HepG2 (cell line): Measurements from ENCODE around the gene AFF1. TPM values are rescaled to one million over a fixed set of nuclear protein-coding genes. Genes with fewer than 3 reads are reported as not detected.

Experiments
- ARID4A ChIP-seq: sonication (generic); formaldehyde crosslinking; IDR thresholded peaks from 2 replicates; pipeline ENCODE4 v1.5.0; 2020; ENCODE audit warnings: mild to moderate bottlenecking, missing genetic modification reagents, borderline replicate concordance
- ESRRA ChIP-seq: sonication (generic); formaldehyde crosslinking; IDR thresholded peaks from 2 replicates; pipeline ENCODE4 v1.5.1; 2020; ENCODE audit warnings: mild to moderate bottlenecking, low read depth, missing genetic modification reagents
- GMEB2 ChIP-seq: IDR thresholded peaks from 2 replicates; pipeline ENCODE4 v1.6.1; 2016; ENCODE audit warnings: missing biosample characterization, missing genetic modification reagents, low read depth
- ISX ChIP-seq: sonication (generic); formaldehyde crosslinking; conservative IDR thresholded peaks from 2 replicates; pipeline ENCODE4 v1.5.0; 2020; ENCODE audit warnings: missing genetic modification reagents
- MZF1 ChIP-seq: sonication (generic); formaldehyde crosslinking; IDR thresholded peaks from 2 replicates; pipeline ENCODE4 v1.8.1; 2023; ENCODE audit warnings: mild to moderate bottlenecking, missing genetic modification reagents, borderline replicate concordance
- NAIF1 ChIP-seq: sonication (generic); formaldehyde crosslinking; IDR thresholded peaks from 2 replicates; pipeline ENCODE4 v1.5.0; 2020; ENCODE audit warnings: mild to moderate bottlenecking, missing genetic modification reagents, borderline replicate concordance
- NR2F2 ChIP-seq: IDR thresholded peaks from 2 replicates; pipeline ENCODE4 v1.6.1; 2012; ENCODE audit warnings: low read depth, inconsistent platforms, borderline replicate concordance
- RBM22 ChIP-seq: fragments of 200-400 bp; formaldehyde crosslinking; optimal IDR thresholded peaks from 2 replicates; pipeline ENCODE3; 2017; ENCODE audit warnings: mild to moderate bottlenecking, low read length, moderate library complexity
- STAG1 ChIP-seq: sonication (generic); formaldehyde crosslinking; IDR thresholded peaks from 2 replicates; pipeline ENCODE4 v1.4.0; 2020; ENCODE audit warnings: missing genetic modification reagents
- TBP ChIP-seq: sonication (generic); formaldehyde crosslinking; IDR thresholded peaks from 2 replicates; pipeline ENCODE4 v1.5.0; 2020; ENCODE audit warnings: missing genetic modification reagents
- ZIK1 ChIP-seq: sonication (generic); formaldehyde crosslinking; IDR thresholded peaks from 2 replicates; pipeline ENCODE4 v1.5.0; 2020; ENCODE audit warnings: mild to moderate bottlenecking, low read depth, missing genetic modification reagents, borderline replicate concordance
- ZNF143 ChIP-seq: sonication (generic); formaldehyde crosslinking; IDR thresholded peaks from 2 replicates; pipeline ENCODE4 v1.4.0; 2020; ENCODE audit warnings: missing genetic modification reagents
- ZNF296 ChIP-seq: sonication (generic); formaldehyde crosslinking; conservative IDR thresholded peaks from 2 replicates; pipeline ENCODE4 v1.5.0; 2020; ENCODE audit warnings: mild to moderate bottlenecking, missing genetic modification reagents
- ZNF350 ChIP-seq: sonication (generic); formaldehyde crosslinking; IDR thresholded peaks from 2 replicates; pipeline ENCODE4 v1.4.0; 2020; ENCODE audit warnings: mild to moderate bottlenecking, low read depth, missing genetic modification reagents, borderline replicate concordance
- ZNF44 ChIP-seq: sonication (generic); formaldehyde crosslinking; IDR thresholded peaks from 2 replicates; pipeline ENCODE4 v1.5.1; 2020; ENCODE audit warnings: mild to moderate bottlenecking, missing genetic modification reagents
- ZNF839 ChIP-seq: sonication (generic); formaldehyde crosslinking; IDR thresholded peaks from 2 replicates; pipeline ENCODE4 v1.4.0; 2020; ENCODE audit warnings: missing genetic modification reagents, mild to moderate bottlenecking, borderline replicate concordance
- polyA plus RNA-seq, 8 experiments: library from polyadenylated mRNA; depleted of rRNA in 3 of 8; stranded (reverse) in 7 of 8; unstranded in 1 of 8; fragments of >200 nt; fragmentation: Illumina TruSeq in 4 of 8; extraction: Trizol in 4 of 8; gene quantifications; 2 replicates each; pipeline versions ENCODE4 v1.2.1 to v1.2.3, GENCODE V29; 2011 to 2016; ENCODE audit warnings: low read depth in 4 of 8, missing spikeins in 1 of 8, mixed read lengths in 1 of 8; ENCODE audit not compliant: insufficient read depth in 1 of 8
- total RNA-seq, 5 experiments: library from RNA; depleted of rRNA; stranded (reverse); fragments of >200 nt; fragmentation: Illumina TruSeq; extraction: Trizol; gene quantifications; 2 replicates each; pipeline ENCODE4 v1.2.3, GENCODE V29; 2016; ENCODE audit warnings: low read depth in 1 of 5
- TF ChIP-seq, protein P1 (sequence below): sonication (generic); formaldehyde crosslinking; IDR thresholded peaks from 2 replicates; pipeline ENCODE4 v1.5.0; 2020; ENCODE audit warnings: mild to moderate bottlenecking, missing genetic modification reagents

The AFF1 gene
- total and polyA plus RNA-seq, 2 of the 13 experiments (the other 11 are each of a cell fraction or from before 2014, with no cell fraction given) = 15.5 to 15.9 TPM

- TF ChIP-seq ARID4A = peak; percentile 54; the same call in 1 of the 2 replicates
- TF ChIP-seq ZNF143 (CRISPR knock-in tag) = peak; percentile 47; the same call in 1 of the 2 replicates
- TF ChIP-seq ZIK1 = no peak
- TF ChIP-seq TBP (CRISPR knock-in tag) = no peak
- TF ChIP-seq NAIF1 (CRISPR knock-in tag) = peak; percentile 74
- no peak for TF ChIP-seq ISX
- no peak for TF ChIP-seq ZNF839 (CRISPR knock-in tag)
- TF ChIP-seq MZF1 = no peak
- TF ChIP-seq ZNF350 (CRISPR knock-in tag) = no peak
- TF ChIP-seq RBM22 = no peak
- no peak for TF ChIP-seq NR2F2
- TF ChIP-seq ZNF44 (CRISPR knock-in tag) = no peak; the same call in 1 of the 2 replicates
- TF ChIP-seq GMEB2 = no peak
- peak; percentile 23; the same call in 1 of the 2 replicates for TF ChIP-seq ESRRA (CRISPR knock-in tag)
- no peak for TF ChIP-seq ZNF296 (CRISPR knock-in tag)
- no peak; the same call in 1 of the 2 replicates for TF ChIP-seq STAG1 (CRISPR knock-in tag)
- TF ChIP-seq, protein P1, sequence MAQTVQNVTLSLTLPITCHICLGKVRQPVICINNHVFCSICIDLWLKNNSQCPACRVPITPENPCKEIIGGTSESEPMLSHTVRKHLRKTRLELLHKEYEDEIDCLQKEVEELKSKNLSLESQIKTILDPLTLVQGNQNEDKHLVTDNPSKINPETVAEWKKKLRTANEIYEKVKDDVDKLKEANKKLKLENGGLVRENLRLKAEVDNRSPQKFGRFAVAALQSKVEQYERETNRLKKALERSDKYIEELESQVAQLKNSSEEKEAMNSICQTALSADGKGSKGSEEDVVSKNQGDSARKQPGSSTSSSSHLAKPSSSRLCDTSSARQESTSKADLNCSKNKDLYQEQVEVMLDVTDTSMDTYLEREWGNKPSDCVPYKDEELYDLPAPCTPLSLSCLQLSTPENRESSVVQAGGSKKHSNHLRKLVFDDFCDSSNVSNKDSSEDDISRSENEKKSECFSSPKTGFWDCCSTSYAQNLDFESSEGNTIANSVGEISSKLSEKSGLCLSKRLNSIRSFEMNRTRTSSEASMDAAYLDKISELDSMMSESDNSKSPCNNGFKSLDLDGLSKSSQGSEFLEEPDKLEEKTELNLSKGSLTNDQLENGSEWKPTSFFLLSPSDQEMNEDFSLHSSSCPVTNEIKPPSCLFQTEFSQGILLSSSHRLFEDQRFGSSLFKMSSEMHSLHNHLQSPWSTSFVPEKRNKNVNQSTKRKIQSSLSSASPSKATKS = peak; percentile 81; the same call in 1 of the 2 replicates
Observed at GRCh38 chr4:86935853-86936733, 1.3 kb downstream of the AFF1 start (continued).
